Diencephalon (tissue), 1 donor: ENCODE results near the gene CYP27B1. TPM values are rescaled to one million over a fixed set of nuclear protein-coding genes. Genes with fewer than 3 reads are reported as not detected.

Experiments
- small RNA-seq: library from RNA; depleted of rRNA; stranded (forward); fragments of <200 nt; gene quantifications from one replicate; pipeline ENCODE3, GENCODE V24; 2014
- total RNA-seq: library from RNA; depleted of rRNA; stranded (reverse); fragments of >200 nt; gene quantifications from one replicate; pipeline ENCODE4 v1.2.3, GENCODE V29; 2014

CYP27B1 gene, protein sequence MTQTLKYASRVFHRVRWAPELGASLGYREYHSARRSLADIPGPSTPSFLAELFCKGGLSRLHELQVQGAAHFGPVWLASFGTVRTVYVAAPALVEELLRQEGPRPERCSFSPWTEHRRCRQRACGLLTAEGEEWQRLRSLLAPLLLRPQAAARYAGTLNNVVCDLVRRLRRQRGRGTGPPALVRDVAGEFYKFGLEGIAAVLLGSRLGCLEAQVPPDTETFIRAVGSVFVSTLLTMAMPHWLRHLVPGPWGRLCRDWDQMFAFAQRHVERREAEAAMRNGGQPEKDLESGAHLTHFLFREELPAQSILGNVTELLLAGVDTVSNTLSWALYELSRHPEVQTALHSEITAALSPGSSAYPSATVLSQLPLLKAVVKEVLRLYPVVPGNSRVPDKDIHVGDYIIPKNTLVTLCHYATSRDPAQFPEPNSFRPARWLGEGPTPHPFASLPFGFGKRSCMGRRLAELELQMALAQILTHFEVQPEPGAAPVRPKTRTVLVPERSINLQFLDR
- total RNA-seq: not detected

DNA sequence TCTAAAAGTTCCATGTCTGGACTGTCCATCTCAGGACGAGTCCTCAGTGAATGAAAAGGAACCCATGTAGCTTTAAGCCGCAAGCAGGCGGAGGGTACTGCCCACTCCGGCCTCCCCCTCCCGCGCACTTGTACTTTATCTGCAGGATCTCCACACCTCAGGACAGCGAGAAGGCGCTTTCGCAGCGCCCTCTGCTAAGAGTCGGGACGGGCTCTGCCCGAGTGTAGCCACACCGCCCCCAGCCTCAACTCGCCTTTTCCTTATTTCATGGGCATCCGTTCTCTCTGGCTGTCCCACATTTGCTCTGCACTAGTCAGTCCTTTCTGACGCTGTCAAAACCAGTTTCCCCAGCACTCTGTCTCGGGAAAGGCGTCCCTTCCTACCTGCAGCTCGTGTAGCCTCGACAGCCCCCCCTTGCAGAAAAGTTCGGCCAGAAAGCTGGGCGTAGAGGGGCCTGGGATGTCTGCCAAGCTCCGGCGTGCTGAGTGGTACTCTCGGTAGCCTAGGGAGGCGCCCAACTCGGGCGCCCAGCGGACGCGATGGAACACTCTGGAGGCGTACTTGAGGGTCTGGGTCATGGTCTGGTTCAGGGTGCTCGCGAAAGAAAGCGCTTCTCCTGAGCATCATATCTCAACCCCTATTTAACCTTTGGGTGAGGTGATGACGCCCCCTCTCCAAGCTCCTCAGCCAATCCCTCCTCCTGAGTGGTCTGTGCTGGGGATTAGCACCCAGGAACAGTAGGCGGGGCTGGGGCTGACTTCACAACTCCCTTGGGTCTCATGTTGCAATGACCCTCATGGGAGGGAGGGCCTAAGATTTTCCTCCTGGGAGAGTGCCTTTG is at the start of gene CYP27B1:
TSS of gene CYP27B1 (minus strand) at position 615 of the 841 bp plus-strand sequence. CDS start at position 578, 37 bp downstream.

DNA sequence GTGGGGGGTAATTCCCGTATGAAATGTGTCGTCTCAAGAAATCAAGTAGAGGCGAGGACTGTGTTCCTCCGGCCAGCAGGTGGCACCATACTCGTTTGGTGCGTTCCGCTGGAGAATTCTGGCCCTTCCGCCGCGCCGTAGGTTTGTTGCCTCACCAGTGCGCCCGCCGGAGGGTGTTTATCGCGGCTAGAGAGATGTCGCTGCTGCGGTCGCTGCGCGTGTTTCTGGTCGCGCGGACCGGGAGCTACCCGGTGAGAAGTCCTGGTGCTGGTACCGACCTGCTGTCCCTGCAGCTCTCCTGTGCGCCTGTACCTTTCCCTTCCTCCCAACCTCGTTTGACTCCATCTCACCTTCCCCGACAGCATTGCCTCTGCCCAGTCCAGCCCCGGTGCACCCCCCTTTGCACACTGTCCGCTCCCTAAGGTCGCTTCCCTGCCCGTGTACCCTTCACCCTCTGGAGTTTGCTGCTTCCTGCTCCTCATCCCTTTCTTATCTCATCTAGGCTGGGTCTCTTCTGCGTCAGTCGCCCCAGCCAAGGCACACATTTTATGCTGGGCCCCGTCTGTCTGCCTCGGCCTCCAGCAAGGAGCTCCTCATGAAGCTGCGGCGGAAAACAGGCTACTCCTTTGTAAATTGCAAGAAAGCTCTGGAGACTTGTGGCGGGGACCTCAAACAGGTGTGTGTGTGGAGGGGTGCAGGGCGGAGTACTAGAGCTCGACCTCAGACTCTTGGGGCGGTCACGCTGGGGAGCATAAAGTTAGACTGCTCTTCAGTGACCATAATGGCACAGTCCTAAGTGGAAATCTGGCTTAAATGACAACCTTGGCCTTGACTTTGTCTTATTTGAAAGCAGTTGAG is 16.0 kb upstream of the CYP27B1 start, which contains the start of gene TSFM:
TSS of gene TSFM (plus strand) at position 180 of the 858 bp plus-strand sequence. CDS start at position 195, 15 bp downstream.

DNA sequence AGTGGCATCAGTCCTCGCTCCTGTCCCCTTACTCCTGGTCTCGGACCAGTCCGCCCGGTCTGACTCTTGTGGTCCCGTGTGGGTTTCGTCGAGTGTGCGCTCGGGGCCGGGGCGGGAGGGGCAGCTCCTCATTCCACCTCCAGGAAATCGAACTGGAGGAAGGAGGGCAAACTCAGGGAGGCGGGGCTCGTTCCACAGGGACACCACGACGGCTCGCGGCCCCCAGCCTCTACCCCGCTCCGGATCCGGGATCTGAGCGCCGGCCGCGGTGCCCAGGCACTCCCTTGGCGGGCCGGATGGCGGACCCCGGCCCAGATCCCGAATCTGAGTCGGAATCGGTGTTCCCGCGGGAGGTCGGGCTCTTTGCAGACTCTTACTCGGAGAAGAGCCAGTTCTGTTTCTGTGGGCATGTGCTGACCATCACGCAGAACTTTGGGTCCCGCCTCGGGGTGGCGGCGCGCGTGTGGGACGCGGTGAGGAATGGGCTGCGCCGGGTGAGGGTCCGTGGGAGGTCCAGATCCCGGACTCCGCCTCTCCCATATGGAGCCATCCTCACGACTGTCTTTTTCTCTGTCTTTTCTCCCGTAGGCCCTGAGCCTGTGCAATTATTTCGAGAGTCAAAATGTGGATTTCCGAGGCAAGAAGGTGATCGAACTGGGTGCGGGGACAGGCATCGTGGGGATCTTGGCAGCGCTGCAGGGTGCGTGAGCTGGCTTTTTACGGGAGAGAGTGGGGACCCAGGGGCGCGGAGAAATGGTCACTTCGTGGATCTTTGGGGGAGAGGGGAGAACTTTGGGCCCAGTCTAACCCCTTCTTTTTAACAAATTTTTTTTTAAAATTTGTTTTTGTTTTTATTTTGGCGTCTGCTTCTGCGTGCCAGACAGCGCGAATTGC is 5.8 kb upstream of the CYP27B1 start, which contains the start of gene EEF1AKMT3:
TSS of gene EEF1AKMT3 (plus strand) at position 186 of the 894 bp plus-strand sequence. CDS start at position 297, 111 bp downstream.

DNA sequence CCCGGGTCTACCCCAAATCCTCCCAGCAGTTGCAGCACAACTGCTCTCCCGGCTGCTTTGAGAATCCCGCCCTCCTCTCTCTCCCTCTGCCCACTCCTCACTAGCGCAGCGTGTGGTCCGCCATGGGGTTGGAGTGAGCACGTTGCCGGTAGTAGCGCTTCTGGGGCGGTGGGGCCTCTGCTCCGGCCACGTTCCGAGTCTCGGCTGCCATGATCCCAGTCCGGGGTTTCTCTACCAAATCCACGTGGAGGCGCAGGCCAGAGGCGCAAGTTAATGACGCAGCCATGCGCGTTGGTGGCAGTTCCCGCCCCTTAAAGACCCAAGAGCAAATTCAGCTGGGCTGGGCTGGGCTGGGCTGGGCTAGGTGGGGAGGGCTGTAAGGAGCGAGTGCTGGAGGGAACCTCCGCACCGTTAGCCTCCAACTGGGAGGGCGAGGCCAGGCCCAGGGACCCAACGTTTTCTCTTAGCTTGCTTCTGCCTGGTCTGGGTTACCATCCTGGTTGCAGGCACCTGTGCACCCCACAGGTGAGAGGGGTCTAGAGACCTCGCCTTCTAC is 5.1 kb upstream of the CYP27B1 start, which contains the start of gene METTL1:
TSS of gene METTL1 (minus strand) at position 233 of the 556 bp plus-strand sequence. CDS start at position 211, 22 bp downstream.

DNA sequence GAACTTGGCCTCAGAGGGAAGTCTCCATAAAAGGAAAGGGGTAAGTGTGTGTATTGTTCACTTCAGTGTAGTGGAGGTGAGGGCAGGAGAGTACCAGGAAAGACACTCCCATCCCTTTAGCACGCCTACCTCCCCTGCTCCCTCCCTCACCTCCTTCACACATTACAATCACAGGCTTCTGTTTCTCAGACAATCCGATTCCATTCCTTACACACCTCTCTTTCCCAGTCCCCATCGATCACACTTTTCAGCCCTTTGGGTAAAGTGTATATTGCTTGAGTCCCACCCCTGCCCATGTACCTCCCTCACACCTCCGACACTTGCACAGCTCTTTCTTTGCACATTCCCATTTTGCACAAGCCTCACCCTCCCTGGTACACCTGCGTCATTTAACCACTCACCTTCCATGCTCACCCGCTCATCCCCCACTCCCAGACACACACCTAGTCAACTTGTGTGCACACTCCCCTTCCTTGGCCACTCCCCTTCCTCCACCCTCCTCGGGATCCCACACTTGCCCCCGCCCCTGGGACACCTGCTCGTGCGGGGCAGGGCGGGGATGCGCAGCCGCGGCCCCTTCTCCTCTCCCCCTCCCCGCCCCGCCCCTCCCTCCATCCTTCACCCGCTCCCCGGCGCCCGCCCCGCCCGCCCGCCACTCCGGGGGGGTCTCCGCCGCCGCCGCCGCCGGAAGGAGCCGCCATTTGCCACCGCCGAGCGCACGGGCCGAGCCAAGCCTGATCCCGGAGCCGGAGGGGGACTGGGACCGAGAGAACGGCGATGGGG is 12.3 kb downstream of the CYP27B1 start, which contains the start of gene MARCHF9:
TSS of gene MARCHF9 (plus strand) at position 693 of the 783 bp plus-strand sequence. CDS start 426 bp downstream, outside the sequence.

DNA sequence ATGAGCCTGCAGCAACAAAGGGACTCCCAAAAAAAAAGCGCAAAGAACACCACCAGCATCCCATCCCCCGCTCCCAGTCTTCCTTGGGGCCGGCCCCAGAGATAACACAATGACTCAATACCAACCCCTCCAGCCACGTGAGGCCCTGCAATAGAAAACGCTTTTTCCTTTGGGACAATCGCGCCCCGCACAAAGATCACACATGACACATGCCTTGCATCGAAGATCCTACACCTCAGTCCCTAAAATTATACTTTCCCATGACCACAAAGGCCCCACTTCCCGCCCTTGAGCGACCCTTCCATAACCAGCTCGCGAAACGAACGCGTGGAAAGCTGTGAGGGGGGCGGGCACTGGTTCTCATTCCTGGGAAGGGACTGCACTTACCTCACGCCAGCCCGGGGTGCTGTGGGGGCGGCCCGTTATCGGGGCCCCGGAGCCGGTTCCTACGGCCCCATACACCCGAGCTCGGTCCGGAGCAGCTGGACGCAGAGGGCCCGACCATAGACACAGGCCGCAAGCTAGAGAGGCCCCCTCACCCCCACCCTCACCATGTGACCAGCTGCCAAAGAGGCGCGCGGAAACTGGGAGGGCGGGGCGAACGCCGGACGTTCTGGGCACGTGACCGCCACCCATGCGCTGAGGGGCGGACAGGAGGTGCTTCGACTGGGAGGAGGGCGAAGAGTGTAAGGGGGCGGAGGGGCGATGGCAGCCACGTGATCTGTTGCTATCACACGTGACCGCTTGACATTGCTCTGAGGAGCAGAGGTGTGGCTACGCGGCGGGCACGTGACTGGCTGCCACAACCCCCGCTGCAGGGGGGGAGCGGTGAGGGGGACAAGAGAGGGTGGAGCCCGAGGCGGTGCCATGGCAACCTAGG is 14.8 kb downstream of the CYP27B1 start, which contains the start of gene CDK4:
TSS of gene CDK4 (minus strand) at position 523 of the 880 bp plus-strand sequence. CDS start 593 bp downstream, outside the sequence.

DNA sequence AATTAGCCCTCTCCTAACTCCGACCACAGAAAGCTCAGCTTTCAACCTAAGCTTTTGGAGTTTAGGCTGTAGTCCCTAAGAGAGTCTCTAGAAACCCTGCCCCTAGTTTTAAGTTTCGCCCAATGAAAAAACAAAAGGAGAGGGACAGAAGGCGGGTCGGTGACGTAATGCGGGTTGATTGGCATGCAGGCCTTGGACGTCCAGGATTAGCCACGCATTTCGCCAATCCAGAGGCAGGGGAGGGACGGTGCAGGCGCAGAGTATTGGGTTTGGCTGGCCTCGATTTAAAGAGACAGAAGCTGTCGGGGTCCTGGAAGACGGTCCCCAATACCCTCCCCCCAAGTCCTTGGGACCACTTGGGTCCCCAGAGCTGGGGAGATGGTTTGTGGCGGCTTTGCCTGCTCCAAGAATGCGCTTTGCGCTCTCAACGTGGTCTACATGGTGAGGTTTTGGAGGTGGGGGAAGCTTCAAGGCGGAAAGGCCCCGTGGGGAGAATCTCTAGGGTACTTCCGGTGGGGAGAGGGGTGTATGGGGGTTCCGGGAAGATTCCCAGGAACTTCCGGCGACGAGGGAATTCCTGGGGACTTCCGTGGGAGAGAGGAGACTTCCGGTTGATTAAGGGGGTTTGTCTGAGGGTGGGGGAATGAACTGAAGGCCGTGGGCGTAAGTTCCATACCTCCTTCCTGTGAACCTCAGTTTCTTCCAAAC is 21.9 kb downstream of the CYP27B1 start, which contains the start of gene TSPAN31:
TSS of gene TSPAN31 (plus strand) at position 263 of the 708 bp plus-strand sequence. CDS start at position 379, 116 bp downstream.

DNA sequence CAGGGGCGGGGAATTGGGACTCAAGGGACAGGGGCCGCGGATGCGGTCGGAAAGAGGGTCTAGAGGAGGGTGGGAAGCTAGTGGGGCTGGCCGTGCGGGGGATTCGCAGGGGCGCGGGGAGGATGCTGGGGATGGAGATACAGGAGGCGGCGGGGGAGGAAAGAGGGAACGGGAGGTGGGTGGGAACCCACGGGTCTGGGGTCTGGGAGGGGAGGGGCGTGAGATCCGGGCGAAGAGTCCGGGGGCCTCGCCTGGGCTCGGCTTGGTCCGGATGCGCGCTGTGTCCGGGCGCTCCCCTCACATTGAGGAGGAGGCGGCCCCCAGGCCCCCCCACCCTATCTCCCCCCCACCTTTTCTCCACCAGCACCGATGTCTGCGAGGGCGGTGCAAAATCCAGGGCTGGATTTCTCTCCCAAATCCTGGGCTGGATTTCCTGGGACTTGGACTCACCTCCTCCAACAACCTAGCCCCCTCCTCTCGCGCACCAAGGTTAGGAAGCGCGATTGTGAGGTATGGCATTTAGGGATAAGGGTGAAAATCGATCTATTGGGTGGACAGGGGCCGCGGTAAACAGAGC is 28.1 kb downstream of the CYP27B1 start, which contains the start of gene AGAP2:
TSS of gene AGAP2 (minus strand) at position 82 of the 577 bp plus-strand sequence. CDS start 496 bp downstream, outside the sequence.

Small RNA genes within 50 kb of the gene (small RNA-seq; reads per million reads assigned to genes)
- not detected for gene RNU6-1083P

Other genes starting within 250 kb of the CYP27B1 start
- gene DDIT3, start 246.6 kb downstream of the CYP27B1 start, total RNA-seq: 8.5 TPM
- 4.2 TPM for gene MBD6, start 244.3 kb downstream of the CYP27B1 start, total RNA-seq
- 127 TPM for gene DCTN2, start 219.9 kb downstream of the CYP27B1 start, total RNA-seq
- 114 TPM for gene KIF5A, start 217.0 kb downstream of the CYP27B1 start, total RNA-seq
- 19.6 TPM for gene PIP4K2C, start 175.9 kb downstream of the CYP27B1 start, total RNA-seq
- 58.1 TPM for gene DTX3, start 162.3 kb downstream of the CYP27B1 start, total RNA-seq
- gene ARHGEF25, start 155.6 kb downstream of the CYP27B1 start, total RNA-seq: 22.4 TPM
- 47.5 TPM for gene B4GALNT1, start 133.9 kb downstream of the CYP27B1 start, total RNA-seq
- 131 TPM for gene OS9, start 72.9 kb downstream of the CYP27B1 start, total RNA-seq
- gene AGAP2, start 28.3 kb downstream of the CYP27B1 start, total RNA-seq: 55.6 TPM
- 52.6 TPM for gene TSPAN31, start 22.0 kb downstream of the CYP27B1 start, total RNA-seq
- gene CDK4, start 14.8 kb downstream of the CYP27B1 start, total RNA-seq: 60.4 TPM
- 21.7 TPM for gene MARCHF9, start 12.0 kb downstream of the CYP27B1 start, total RNA-seq
- 4.2 TPM for gene METTL1, start 5.0 kb upstream of the CYP27B1 start, total RNA-seq
- gene EEF1AKMT3, start 5.5 kb upstream of the CYP27B1 start, total RNA-seq: 2.8 TPM
- 28.6 TPM for gene TSFM, start 15.7 kb upstream of the CYP27B1 start, total RNA-seq
- gene AVIL, start 51.7 kb upstream of the CYP27B1 start, total RNA-seq: 1.8 TPM
- 31.8 TPM for gene CTDSP2, start 79.7 kb upstream of the CYP27B1 start, total RNA-seq
- gene ATP23, start 174.5 kb upstream of the CYP27B1 start, total RNA-seq: 8.5 TPM